Mesenteric fat pad (tissue), 1 donor: ENCODE results near the gene CELF4. TPM values are rescaled to one million over a fixed set of nuclear protein-coding genes. Genes with fewer than 3 reads are reported as not detected.

Experiments
- DNase-seq: peaks from one replicate; pipeline ENCODE4 v3.0.0-alpha.2; 2020; ENCODE audit warnings: low spot score
- total RNA-seq: library from RNA; stranded (reverse); fragmentation: NEBNext Ultra II Directional; extraction: Animal tissue kit (Norgen Biotek cat#: 25700); gene quantifications from one replicate; pipeline ENCODE4 v1.2.1, GENCODE V29; 2021
- donor health status: DM: yes; HTN: yes; CAD: no.

CELF4 gene
- total RNA-seq, 1 donor from 2014 or later, result 0.39 TPM

- DNase-seq, result no peak
These were observed 265.9 kb downstream of the CELF4 start for GRCh38 chr18:37299471-37300304.

GRCh38 chr18:37298816-37299215 is 266.8 kb downstream of the CELF4 start:
- DNase-seq, result no peak

- no peak for DNase-seq
These were observed 268.5 kb downstream of the CELF4 start for GRCh38 chr18:37297106-37297505.

- DNase-seq, result no peak
These were observed 270.6 kb downstream of the CELF4 start for GRCh38 chr18:37294951-37295350.

- no peak for DNase-seq
These were observed 272.2 kb downstream of the CELF4 start for GRCh38 chr18:37293359-37293758.

GRCh38 chr18:37289423-37289822 is 276.2 kb downstream of the CELF4 start:
- DNase-seq, result no peak

GRCh38 chr18:37287601-37288000 is 278.0 kb downstream of the CELF4 start:
- DNase-seq, result no peak

GRCh38 chr18:37286801-37287200 is 278.8 kb downstream of the CELF4 start:
- DNase-seq, result no peak

GRCh38 chr18:37285825-37286224 is 279.8 kb downstream of the CELF4 start:
- DNase-seq, result no peak

GRCh38 chr18:37284260-37284659 is 281.3 kb downstream of the CELF4 start:
- no peak for DNase-seq

GRCh38 chr18:37282386-37283037 is 283.1 kb downstream of the CELF4 start:
- no peak for DNase-seq

- no peak for DNase-seq
These were observed 284.8 kb downstream of the CELF4 start for GRCh38 chr18:37280701-37281393.

GRCh38 chr18:37277804-37278203 is 287.8 kb downstream of the CELF4 start:
- DNase-seq, result no peak

GRCh38 chr18:37276111-37276890 is 289.3 kb downstream of the CELF4 start:
- DNase-seq, result no peak

- no peak for DNase-seq
These were observed 290.3 kb downstream of the CELF4 start for GRCh38 chr18:37275237-37275741.

- no peak for DNase-seq
These were observed 291.0 kb downstream of the CELF4 start for GRCh38 chr18:37274309-37275236.

GRCh38 chr18:37272841-37273240 is 292.8 kb downstream of the CELF4 start:
- DNase-seq, result no peak

- DNase-seq, result no peak
These were observed 293.4 kb downstream of the CELF4 start for GRCh38 chr18:37272226-37272625.

- no peak for DNase-seq
These were observed 294.9 kb downstream of the CELF4 start for GRCh38 chr18:37270666-37271052.

- DNase-seq, result no peak
These were observed 295.4 kb downstream of the CELF4 start for GRCh38 chr18:37270038-37270665.
